ENCODE measurements around the gene NUB1. TPM values are rescaled to one million over a fixed set of nuclear protein-coding genes. Genes with fewer than 3 reads are reported as not detected.

NUB1 gene
- total RNA-seq, 1 experiment from 2014 or later = 48.5 TPM

DNA sequence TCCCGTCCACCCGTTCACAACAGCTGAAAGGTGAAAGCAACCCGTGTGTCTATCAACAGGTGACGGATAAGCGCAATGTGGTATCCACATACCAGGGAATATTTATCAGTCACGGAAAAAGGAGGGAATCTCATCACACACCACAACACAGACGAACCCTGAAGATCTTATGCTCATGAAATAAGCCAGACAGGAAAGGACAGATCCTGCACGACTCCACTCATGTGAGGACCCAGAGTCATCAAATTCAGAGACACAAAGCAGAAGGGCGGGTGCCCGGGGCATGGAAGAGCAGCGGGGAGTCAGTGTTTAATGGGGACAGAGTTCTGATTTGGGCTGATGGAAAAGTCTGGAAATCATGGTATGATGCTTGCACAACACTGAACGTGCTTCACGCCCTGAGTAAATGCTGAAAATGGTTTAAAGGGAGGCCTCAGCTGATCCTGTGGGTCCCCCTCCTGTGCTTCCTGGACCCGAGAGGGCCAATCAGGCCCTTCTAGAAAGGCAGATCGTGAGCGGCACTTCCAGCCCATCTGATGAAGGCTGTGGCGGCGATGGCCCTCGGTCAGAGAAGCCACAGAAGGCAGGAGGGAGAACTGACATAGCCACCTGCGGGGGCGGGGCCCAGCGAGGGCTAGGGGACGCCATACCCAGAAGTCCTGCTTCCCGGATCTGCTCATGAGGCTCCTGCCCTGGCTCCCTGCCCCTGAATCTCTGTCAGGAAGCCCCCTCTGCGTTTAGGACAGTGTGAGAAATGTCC lies 49.2 kb downstream of the NUB1 start:
- Histone ChIP-seq H4K8ac (replicated peaks; ENCODE audit: insufficient read length, low read depth, low read length) (no peak overlapping the region), H3K9me3 (ENCODE audit: control insufficient read depth, low read depth, low read length) (no peaks in the 10 kb centered on the region), H2BK20ac (ENCODE audit: low read depth, low read length, poor library complexity, severe bottlenecking) (no peak overlapping the region), H4K91ac (ENCODE audit: insufficient read length, low read depth, low read length) (no peak overlapping the region), H3K4ac (ENCODE audit: low read depth, low read length) (no peak overlapping the region), H3K18ac (ENCODE audit: insufficient read length, low read depth, low read length) (no peak overlapping the region), H3T11ph (ENCODE audit: low read length) (no peak overlapping the region), H2BK5ac (ENCODE audit: insufficient read length, low read length) (no peak overlapping the region), H3K79me2 (ENCODE audit: insufficient read depth, low read length) (no peaks in the 10 kb centered on the region), H2AFZ (ENCODE audit: low read length) (no peak overlapping the region), H2AK5ac (ENCODE audit: insufficient read length, low read length) (no peak overlapping the region), H3K4me1 (ENCODE audit: insufficient read depth, low read length) (no peaks in the 10 kb centered on the region), H2BK12ac (ENCODE audit: insufficient read length, low read depth, low read length) (no peak overlapping the region), H3K79me1 (ENCODE audit: insufficient read depth, low read depth, low read length, poor library complexity, severe bottlenecking) (no peaks in the 10 kb centered on the region), H3K23me2 (ENCODE audit: insufficient read length, low read depth, low read length, poor library complexity, severe bottlenecking) (no peaks in the 10 kb centered on the region), H2BK120ac (ENCODE audit: low read depth, low read length, poor library complexity, severe bottlenecking) (no peak overlapping the region), H4K5ac (ENCODE audit: insufficient read length, low read depth, low read length) (no peak overlapping the region), H4K20me1 (ENCODE audit: control insufficient read depth, insufficient read depth, insufficient read length) (no peaks in the 10 kb centered on the region), H3K56ac (ENCODE audit: insufficient read length, low read depth, low read length) (no peak overlapping the region), H3K14ac (ENCODE audit: insufficient read depth, low read length) (no peak overlapping the region), H2BK15ac (ENCODE audit: low read depth, low read length) (no peak overlapping the region), H3K27me3 (ENCODE audit: insufficient read depth, low read length) (no peaks in the 10 kb centered on the region), H3K9ac (ENCODE audit: extremely low read depth, insufficient read length, low read length) (no peak overlapping the region), H3K23ac (ENCODE audit: insufficient read length, low read depth, low read length) (no peak overlapping the region), H3K27ac (ENCODE audit: insufficient read length, low read depth, low read length) (no peak overlapping the region), H3K4me2 (ENCODE audit: insufficient read depth, insufficient read length, low read length) (no peak overlapping the region)
- TF ChIP-seq, protein P1, sequence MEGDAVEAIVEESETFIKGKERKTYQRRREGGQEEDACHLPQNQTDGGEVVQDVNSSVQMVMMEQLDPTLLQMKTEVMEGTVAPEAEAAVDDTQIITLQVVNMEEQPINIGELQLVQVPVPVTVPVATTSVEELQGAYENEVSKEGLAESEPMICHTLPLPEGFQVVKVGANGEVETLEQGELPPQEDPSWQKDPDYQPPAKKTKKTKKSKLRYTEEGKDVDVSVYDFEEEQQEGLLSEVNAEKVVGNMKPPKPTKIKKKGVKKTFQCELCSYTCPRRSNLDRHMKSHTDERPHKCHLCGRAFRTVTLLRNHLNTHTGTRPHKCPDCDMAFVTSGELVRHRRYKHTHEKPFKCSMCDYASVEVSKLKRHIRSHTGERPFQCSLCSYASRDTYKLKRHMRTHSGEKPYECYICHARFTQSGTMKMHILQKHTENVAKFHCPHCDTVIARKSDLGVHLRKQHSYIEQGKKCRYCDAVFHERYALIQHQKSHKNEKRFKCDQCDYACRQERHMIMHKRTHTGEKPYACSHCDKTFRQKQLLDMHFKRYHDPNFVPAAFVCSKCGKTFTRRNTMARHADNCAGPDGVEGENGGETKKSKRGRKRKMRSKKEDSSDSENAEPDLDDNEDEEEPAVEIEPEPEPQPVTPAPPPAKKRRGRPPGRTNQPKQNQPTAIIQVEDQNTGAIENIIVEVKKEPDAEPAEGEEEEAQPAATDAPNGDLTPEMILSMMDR (conservative IDR thresholded peaks at IDR 0.05) = no peak
- Mint-ChIP-seq H3K4me1 (peaks cover 6 to 35% of the 10 kb centered on the region in 2 experiments), H3K4me3 (no peak overlapping the region), H3K27ac (no peak overlapping the region; a peak in 1 of 7 replicates), H3K36me3 (ENCODE audit: insufficient read depth in 1 of 3, low read depth in 3 of 3) (peaks cover 0 to 2% (median 0%) of the 10 kb centered on the region in 3 experiments; a peak in 1 of 7 replicates), H3K27me3 (ENCODE audit: low read depth) (peaks cover 5% of the 10 kb centered on the region), H3K9me3 (no peaks in the 10 kb centered on the region)
- DNase-seq = no peak
- no CpG with 5 or more reads among the region's 25 CpGs for WGBS (ENCODE audit: extremely low coverage, insufficient read length, low lambda C conversion rate)
